GM21381 (cell line): ENCODE data around the gene LRP2BP.

Source experiments
- ATAC-seq: cut with Tn5 transposase; IDR thresholded peaks from one replicate; pipeline ENCODE4 v1.9.1; 2021; ENCODE audit warnings: mild to moderate bottlenecking, moderate library complexity; ENCODE audit not compliant: unreplicated experiment

Gene LRP2BP

DNA sequence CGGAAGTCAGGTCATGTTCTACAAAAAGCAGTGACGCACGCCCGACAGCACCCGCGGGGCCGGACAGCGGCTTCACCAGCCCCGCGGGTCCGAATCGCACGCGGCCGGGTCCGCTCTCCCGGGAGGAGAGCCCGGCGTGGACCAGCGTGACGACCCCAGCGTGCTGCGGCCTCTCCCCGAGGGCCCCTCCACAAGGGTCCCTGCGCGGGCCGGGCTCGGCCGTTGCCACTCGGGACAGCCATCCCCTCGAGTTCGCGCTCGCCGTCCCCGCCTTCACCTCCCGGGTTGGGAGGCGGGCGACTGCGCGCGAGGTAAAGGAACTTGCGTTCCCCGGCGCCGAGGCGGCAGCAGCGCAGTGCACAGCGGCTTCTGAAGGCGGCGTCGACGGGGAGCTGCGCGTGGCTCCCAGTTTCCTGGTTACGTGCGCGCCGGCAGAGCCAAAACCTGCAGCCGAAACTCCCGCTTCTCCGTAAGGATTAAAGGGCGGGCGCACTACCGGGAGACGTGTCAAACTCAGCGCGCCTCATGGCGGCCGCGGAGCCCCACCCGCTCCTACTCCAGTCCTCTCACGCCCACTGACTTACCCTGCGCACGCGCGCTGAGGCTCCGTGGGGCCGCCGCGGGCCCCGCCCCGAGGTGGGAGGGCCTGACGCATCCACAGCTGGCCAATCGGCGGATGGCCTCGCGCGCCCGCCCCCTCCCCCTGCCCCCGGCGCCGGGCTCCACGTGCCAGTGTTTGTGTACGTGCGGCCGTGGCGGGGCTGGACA, 416 bp upstream of the LRP2BP start:
- ATAC-seq: peak; percentile 75

DNA sequence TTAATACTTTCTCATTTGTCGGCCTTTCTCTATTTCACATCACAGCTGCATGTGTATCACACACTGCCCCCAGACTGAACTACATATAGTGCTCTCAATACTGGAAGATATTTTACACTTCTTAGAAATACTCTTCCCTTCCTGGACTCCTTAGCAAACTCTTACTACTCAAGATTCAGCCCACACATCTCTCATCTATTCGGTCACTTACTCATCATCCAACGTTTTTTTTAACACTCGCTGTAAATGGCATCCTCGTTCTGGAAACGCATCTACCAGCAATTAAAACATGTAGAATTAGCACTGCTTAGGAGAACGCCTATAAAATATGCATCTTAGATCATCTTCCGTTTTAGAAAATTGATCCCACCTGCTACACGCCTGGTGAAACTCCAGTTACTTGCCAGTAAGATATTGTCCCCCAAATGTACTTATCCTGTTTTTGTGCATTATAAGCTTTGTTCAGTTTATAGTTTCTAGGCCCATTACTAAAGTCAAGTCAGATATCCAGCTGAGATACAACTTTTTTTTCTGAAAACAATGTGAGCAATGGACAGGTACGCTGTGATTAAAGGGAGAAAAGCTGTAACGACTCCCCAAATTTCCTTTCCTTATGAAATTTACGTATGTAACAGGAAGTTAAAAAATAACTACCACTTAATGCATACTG, 1.0 kb downstream of the LRP2BP start:
- no peak for ATAC-seq

DNA sequence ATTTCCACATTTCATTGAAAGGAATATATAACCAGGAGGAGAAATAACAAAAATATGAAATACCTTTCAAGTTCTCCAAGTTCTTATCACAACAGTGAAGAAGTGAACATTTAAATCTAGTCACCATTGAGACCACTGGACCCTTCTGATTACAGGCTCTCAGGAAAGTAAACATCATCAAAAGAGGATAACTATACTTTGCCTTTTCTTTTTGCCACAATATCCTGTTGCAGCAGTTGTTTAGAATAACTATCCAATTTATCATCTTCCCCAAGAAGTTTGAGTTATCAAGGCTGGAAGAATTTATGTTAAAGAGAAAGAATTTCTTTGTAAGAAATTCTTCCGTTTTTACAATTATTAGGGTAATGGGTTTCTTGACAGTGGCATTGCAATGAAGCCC, 3.6 kb downstream of the LRP2BP start:
- no peak for ATAC-seq

DNA sequence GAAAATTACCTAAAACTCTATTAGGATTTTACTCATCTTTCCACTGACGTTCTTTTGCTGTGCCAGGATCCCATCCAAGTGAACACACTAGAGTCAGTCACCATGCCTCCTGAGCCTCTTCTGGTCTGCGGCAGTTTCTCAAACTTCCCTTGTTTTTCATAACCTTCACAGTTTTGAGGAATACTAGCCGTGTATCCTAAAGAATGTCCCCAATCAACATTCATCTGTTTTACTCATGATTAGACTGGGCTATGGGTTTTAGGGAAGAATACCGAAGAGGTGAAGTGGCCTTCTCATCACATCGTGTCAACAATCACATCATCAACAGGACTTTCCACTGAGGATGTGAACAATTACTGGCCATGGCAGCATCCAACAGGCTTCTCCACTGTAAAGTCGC, 4.8 kb downstream of the LRP2BP start:
- ATAC-seq: no peak

DNA sequence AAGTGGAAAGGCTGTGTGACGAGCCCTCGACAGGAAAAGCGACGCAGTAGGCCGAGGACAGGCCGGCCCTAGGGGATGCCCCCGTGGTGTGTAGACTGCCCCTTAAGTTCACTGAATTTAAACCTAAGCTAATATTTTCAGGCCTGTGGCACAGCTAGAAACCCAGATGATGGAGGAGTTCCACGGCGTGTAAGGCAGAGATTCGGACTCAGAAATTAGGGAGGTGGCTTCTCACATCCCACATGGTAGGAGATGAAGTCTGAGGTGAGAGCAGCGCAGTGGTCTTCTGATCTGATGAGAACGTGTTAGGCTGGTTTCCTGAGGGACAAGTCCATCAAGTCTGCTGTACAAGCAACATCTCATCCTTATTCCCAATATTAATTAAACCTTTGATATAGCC, 7.8 kb downstream of the LRP2BP start:
- no peak for ATAC-seq

DNA sequence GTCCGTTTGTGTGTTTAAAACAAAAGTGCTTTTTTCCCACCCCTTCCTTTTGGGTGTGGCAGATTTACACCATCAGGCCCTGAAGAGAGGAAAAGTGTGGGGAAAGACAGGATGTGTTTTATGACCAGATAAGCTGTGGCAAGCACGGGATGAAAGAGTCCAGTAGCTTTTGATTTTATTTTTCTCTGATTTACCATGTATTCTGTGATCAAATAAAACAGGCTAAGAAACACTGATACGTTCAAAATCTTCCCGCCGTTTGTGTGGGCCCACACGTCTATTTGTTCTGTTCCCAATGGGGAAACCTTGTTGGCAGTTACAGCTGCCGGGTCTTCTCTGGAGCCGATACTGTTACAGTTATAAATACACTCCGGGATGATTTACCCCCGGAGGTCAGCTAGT, 10.8 kb downstream of the LRP2BP start:
- no peak for ATAC-seq

DNA sequence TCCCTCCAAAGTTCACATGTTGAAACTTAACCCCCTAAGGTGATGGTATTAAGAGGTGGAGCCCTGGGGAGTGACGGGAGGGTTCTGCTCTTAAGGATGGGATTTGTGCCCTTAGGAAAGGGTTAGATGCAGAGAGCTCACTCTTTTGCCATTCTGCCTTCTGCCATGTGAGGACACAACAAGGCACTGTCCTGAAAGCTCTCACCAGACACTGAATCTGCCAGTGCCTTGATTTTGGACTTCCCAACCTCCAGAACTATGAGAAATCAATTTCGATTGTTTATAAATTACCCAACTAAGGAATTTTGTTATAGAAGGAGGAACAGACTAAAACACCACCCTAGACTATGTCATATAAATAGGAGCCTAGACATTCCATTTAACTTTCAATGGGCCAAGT, 11.7 kb downstream of the LRP2BP start:
- ATAC-seq: no peak

DNA sequence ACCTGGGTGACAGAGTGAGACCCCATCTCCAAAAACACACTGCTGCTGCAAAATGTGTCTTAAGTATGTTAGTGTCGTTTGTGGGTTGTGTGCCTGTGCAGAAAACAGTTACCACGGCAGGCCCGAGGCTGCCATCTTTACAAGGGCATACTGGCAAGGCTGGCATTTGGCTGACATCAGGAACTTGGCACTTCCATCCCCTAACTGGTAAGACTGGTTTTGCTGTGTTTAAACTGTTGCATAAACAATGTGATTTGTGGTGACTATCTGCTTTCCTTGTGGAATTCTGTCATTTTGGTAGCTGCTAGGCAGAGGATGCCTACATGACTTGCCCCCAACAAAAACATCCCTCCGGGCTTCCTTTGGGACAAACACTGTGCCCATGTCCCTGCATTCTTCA, 12.3 kb downstream of the LRP2BP start:
- no peak for ATAC-seq

DNA sequence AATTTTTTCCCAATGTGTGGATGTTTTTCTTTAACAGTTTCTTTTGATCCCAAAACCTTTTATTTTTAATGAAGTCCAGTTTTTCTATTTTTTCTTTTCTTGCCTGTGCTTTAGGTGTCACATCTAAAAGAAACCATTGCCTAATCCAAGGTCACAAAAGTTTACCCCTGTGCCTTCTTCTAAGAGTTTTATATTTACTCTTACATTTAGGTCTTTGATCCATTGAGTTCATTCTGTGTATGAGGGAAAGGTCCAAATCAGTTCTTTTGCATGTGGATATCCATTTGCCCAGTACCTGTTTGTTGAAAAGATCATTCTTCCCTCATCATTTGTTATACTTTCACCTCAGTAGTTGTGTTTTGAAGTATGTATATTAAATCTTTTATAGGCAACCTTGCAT, 13.0 kb downstream of the LRP2BP start:
- no peak for ATAC-seq

DNA sequence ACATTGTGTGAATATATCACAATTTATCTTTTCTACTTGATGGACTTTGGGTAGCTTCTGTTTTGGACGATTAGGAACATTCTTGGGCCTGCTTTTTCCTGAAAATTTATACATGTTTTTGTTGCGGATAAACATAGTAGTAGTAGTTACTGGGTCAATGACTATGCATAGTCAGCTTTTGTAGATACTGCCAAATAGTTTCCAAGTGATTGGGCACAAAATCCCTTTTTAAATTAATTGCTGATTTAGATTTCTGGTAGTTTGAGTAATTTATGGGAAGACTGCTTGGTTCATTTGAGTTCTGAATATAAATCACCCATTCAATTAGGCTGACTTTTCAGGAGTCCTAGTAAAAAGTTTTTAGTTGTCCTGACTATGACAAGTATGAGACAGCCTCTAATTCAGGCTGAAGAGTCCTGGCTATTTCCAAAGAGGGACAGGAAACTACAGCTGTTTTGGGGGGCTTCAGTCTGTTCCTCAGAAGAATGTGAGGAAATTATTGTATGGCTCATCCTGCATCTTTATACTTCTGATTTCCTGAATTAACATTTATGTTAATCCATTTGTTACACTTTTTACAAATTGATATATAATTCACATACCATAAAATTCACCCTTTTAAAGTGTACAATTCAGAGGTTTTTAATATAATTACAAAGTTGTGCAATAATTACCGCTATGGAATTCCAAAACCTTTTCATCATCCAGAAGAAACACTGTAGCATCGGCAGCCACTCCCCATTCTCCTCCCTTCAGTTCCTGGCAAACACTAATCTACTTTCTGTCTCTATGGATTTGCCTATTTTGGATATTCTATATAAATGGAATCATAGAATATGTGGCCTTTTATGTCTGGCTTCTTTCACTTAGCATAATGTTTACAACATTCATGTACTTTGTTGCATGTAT, 14.2 kb downstream of the LRP2BP start:
- ATAC-seq: no peak

DNA sequence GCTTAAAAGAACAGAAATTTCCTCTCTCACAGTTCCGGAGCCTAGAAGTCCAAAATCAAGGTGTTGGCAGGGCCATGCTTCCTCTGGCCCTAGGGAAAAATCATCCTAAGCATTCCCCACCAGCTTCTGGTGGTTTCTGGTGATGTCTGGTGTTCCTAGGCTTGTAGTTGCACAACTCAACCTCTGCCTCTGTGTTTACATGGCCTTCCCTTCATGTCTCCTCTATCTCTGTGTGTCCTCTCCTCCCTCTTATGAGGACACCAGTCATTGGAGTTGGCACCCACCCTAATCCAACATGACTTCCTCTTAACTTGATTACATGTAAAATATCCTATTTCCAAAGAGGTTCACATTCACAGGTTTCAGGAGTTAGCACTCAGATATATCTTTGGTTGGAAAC, 15.4 kb downstream of the LRP2BP start:
- ATAC-seq: no peak

DNA sequence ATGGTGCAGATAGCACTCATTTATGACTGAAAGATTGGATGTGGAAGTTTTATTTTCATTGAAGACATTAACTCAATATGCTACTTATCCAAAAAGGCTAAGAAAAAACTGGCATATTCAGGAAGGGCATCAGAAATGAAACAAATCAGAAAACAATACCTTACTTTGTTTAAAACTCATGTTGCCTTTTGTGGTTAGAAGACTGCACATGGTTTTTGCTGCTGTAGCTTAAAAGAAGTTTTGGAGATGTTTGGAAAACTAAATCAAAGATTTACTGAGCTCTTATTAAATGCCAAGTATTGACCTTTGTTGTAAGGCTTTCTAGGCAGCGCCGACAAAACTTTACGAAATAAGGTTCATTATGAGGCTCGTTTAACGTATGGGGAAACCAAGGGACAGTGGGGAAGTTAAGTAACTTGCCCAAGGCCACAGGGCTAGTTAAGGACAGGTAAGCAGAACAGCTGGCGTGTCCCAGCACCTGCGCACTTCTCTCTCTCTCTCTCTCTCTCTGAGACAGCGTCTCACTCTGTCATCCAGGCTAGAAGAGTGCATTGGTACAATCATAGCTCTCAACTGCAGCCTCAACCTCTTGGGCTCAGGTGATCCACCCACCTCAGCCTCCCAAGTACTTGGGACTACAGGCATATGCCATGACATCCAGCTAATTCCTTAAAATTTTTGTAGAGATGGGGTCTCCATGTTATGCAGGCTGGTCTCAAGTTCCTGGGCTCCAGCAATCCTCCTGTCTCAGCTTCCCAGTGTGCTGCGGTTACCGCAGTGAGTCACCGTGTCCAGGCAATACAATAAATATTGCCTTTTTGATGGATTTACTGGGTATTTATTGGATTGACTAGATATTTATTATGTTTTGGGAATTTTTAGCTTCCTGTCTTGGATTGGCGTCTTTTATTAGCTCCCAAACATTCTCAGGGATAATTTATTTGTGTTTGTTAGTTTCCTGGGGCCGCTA, 16.1 kb downstream of the LRP2BP start:
- ATAC-seq: no peak

DNA sequence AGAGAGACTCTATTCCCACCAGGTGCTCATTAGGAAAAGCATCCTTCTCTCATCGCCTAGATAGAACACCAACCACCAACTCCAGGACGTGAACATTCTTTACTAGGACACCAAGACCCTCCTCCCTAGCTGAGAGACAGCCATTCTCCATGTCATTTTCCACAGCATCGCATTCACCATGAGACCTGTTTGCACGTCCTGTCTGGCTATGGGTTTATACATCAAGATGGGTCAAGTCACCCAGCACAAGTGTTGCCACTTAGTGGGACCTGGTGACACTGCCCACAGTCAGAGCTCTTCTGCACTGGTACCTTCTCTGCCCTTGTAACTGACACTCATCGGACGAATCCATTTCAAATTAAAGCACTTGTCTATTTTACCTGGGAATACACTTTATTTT, 17.5 kb downstream of the LRP2BP start:
- ATAC-seq: no peak

DNA sequence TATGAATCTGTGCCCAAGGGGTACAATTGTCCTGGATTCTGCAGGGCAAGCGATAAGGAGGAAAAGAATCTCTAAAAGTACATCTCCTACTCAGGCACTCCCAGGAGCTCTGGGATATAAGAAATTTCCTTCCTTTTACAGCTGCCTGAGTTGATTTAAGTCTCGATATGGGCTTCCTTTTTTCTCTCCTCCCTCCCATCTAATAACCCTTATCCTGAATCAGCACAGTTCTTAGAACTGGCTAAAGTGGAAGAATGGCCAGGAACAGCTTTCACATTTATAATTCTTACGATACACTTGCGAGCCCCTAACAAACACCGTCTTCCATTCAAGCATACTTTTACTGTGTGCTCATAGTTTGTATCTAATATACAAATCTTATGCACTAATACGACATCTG, 21.2 kb downstream of the LRP2BP start:
- no peak for ATAC-seq

DNA sequence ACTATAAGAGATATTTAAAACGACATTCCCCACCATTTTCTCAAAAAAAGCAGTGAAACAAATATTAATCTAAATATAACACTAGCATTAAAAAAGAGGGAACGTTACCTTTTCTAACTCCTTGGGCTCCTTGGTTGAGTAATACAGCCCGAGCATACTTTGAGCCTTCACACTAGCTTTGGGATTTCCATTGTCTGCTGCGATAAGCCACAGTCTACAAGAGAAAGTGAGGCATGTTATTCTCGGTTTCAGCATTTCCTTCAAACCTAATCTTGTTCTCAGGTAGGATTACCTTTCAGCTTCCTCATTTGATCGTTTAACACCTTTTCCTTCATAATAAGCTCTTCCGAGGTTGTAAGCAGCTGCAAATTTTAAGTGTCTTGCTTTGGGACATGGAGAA, 21.7 kb downstream of the LRP2BP start:
- ATAC-seq: no peak

DNA sequence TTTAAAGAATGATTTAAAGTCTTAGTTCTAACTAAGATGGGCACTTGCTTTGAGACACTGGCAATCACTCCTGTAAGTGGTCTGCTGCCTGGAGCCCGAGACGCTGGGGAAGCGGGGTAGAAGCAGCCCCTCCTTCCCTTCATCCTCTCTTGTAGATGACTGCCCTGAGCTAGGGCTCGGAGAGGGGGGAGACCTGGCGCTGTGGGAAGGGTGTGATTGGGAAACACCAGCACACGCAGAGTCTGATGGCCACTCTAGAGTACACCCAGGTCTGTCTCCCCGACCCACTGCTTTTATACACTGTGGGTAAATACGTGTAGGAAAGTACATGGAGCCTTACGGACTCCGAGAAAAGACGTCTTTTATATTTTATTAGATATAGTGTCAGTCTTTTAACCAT, 24.0 kb downstream of the LRP2BP start:
- ATAC-seq: no peak

DNA sequence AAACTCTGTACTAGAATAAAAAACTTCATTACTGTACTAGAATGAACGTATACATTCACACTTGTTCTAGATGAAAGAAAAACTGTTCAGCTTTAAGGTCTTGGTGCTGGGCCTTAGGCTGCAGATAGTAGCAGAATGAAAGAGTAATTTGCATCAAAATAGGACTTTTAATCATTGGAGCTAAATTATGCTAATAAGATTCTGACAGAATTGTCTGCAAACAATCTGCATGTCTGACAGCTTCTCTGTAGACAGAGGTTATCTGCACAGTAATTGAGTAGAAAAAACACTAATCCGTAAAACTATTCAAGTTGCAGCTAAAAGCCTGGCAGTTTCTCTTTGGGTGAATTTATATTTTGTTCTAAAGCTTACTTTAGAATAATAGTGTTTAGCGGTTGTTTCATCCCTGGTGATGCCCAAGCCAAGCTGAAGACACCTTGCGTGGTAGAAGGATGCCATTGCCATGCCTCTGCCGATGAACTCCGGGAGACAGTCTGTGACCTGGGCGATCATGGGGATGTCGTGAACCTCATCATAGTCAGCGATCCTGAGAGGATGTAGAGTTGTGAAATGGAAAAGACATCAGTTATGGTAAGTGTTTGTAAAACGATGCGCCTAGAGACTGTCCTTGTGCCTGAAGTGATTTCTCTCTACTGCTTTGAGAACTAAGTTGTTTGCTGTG, 25.3 kb downstream of the LRP2BP start:
- no peak for ATAC-seq

DNA sequence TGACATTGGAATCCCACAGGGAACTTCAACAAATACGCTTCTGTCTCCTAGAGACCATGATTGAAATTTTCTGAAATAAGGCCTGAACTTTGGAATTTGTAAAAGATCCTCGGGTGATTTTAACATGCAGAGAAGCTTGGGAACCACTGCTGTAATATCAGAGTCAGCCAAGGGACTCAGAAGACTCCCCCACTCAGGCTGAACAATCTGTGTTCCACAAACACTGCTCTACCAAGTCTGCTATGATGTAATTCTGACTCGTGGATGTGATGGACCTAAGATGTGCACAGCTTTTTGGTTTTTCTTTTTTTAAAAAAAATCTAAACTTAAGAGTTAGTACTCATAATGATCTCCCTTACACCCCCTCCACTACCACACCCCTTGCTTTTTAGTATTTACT, 26.0 kb downstream of the LRP2BP start:
- no peak for ATAC-seq

DNA sequence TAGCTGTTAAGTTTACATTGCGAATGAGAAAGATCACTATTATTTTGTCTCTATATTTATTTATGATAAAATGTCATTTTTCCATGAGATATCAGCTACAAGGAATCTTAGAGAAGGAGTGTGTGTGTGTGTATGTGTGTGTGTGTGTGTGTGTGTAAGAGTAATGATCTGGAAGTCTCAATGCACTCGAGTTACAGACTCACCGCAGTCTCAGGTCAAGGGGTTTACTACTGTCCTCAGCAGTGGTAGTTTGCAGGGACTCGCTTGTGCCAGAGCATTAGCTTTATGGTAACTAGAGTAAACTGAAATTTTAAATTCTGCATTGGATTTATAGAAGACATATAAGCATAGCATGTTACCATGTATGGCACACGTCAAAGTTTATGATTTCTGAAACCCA, 30.8 kb downstream of the LRP2BP start:
- no peak for ATAC-seq

DNA sequence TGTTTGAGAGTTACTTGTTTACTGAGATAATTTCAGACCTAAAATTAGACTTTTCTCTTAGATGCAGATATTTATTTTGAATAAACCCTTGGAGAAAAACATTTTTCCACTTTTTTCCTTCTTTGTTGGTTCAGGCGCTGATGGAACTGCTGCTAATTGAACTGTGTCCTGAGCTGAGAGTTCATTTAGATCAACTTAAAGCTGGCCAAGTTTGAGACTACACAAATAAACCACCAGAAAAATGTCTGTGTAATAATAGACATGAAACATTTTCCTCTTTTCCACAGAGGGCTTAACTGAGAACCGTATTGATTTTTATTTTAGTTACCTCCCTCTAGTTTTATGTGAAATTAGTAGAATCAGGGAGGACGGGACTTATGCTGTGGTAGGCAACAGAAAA, 32.5 kb downstream of the LRP2BP start:
- ATAC-seq: no peak
